Measurements from ENCODE around the gene UBE2N. TPM values are rescaled to one million over a fixed set of nuclear protein-coding genes. Genes with fewer than 3 reads are reported as not detected.
"Not testable (repeated sequence)": the region's sequence is repeated elsewhere in the genome, so short reads cannot be mapped to it uniquely, and the experiment has no call there.

Gene UBE2N
- total RNA-seq, 4 donors from 2014 or later = 39.1 to 64.0 (median 45.2) TPM

GRCh38 chr12:93425736-93426411 is 15.9 kb downstream of the UBE2N start:
- no peak for DNase-seq (ENCODE audit: low spot score)
- ATAC-seq (ENCODE audit: low FRiP score) = no peak
- no peak for TF ChIP-seq CTCF (IDR thresholded peaks at IDR 0.05)

- no peak for TF ChIP-seq CTCF (IDR thresholded peaks at IDR 0.05)
These were observed 19.7 kb downstream of the UBE2N start for GRCh38 chr12:93422050-93422449.

GRCh38 chr12:93419388-93420034 is 22.2 kb downstream of the UBE2N start:
- no peak for TF ChIP-seq CTCF (IDR thresholded peaks at IDR 0.05)
- no peak for ATAC-seq (ENCODE audit: low FRiP score)
- no peak for DNase-seq (ENCODE audit: low spot score)

More at GRCh38 chr12:93422050-93422449, 19.7 kb downstream of the UBE2N start:
- ATAC-seq (ENCODE audit: low FRiP score) (no peak), DNase-seq (ENCODE audit: low spot score) (no peak)

GRCh38 chr12:93417967-93418480 is 23.7 kb downstream of the UBE2N start:
- TF ChIP-seq CTCF (IDR thresholded peaks at IDR 0.05) = no peak
- DNase-seq (ENCODE audit: low spot score) = no peak
- no peak for ATAC-seq (ENCODE audit: low FRiP score)

GRCh38 chr12:93415723-93416464 is 25.9 kb downstream of the UBE2N start:
- ATAC-seq (ENCODE audit: low FRiP score) = no peak
- DNase-seq (ENCODE audit: low spot score) = no peak
- no peak for TF ChIP-seq CTCF (IDR thresholded peaks at IDR 0.05)

GRCh38 chr12:93413064-93413463 is 28.7 kb downstream of the UBE2N start:
- no peak for DNase-seq (ENCODE audit: low spot score)
- ATAC-seq (ENCODE audit: low FRiP score) = no peak
- TF ChIP-seq CTCF (IDR thresholded peaks at IDR 0.05) = no peak

GRCh38 chr12:93412396-93412795 is 29.4 kb downstream of the UBE2N start:
- DNase-seq (ENCODE audit: low spot score); ATAC-seq (ENCODE audit: low FRiP score): not testable (repeated sequence)

GRCh38 chr12:93411060-93411459 is 30.7 kb downstream of the UBE2N start:
- not testable (repeated sequence) for ATAC-seq (ENCODE audit: low FRiP score)

GRCh38 chr12:93409343-93410187 is 32.2 kb downstream of the UBE2N start:
- ATAC-seq (ENCODE audit: low FRiP score); DNase-seq (ENCODE audit: low spot score): not testable (repeated sequence)

More at GRCh38 chr12:93411060-93411459, 30.7 kb downstream of the UBE2N start:
- DNase-seq (ENCODE audit: low spot score) = not testable (repeated sequence)

Data from omental fat pad (tissue), 4 donors.